Measurements from ENCODE around the gene BOC. TPM values are rescaled to one million over a fixed set of nuclear protein-coding genes. Genes with fewer than 3 reads are reported as not detected.

BOC gene
- total RNA-seq, 1 donor from 2014 or later = 20.2 TPM

- H3K4me1 Mint-ChIP-seq (ENCODE audit: low read depth, unreplicated experiment) = peaks cover 4% of the 10 kb centered on the region
- H3K27ac ChIP-seq (ENCODE audit: low read depth, low read length) = no peak overlapping the region
- H2AFZ ChIP-seq (ENCODE audit: low read depth, low read length) = no peak overlapping the region
- no peaks in the 10 kb centered on the region for H3K79me2 ChIP-seq (ENCODE audit: insufficient read depth, low read length)
- H3K36me3 ChIP-seq (ENCODE audit: insufficient read depth, low read length) = no peaks in the 10 kb centered on the region
- TF ChIP-seq EZH2 (IDR thresholded peaks at IDR 0.05; ENCODE audit: insufficient read depth, low read length) (no peak), CTCF (IDR thresholded peaks at IDR 0.05; ENCODE audit: insufficient read depth, low read depth, low read length) (no peak)
- H3K9ac ChIP-seq (ENCODE audit: low read length) = no peak overlapping the region
- DNase-seq (ENCODE audit: low read depth) = no peak
- no peaks in the 10 kb centered on the region for H3K27me3 ChIP-seq (ENCODE audit: insufficient read depth, low read length)
- H4K20me1 ChIP-seq (ENCODE audit: insufficient read depth, low read length) = no peaks in the 10 kb centered on the region
- no peaks in the 10 kb centered on the region for H3K9me3 Mint-ChIP-seq (ENCODE audit: unreplicated experiment)
- FAIRE-seq = no peak
- H3K36me3 Mint-ChIP-seq (ENCODE audit: low read depth, unreplicated experiment) = peaks cover 16% of the 10 kb centered on the region
- H3K4me3 ChIP-seq (ENCODE audit: insufficient read depth, low read depth, low read length) = no peak overlapping the region
- no peak overlapping the region for H3K27ac Mint-ChIP-seq (ENCODE audit: unreplicated experiment)
- no peaks in the 10 kb centered on the region for H3K4me1 ChIP-seq (ENCODE audit: insufficient read depth, low read length)
- no peaks in the 10 kb centered on the region for H3K9me3 ChIP-seq (ENCODE audit: insufficient read depth, low read depth, low read length)
- H3K4me3 Mint-ChIP-seq (ENCODE audit: unreplicated experiment) = no peak overlapping the region
- H3K27me3 Mint-ChIP-seq (ENCODE audit: low read depth, unreplicated experiment) = peaks cover 3% of the 10 kb centered on the region
- H3K4me2 ChIP-seq (ENCODE audit: low read length) = no peak overlapping the region
Measured at GRCh38 chr3:113266738-113267137, 55.4 kb downstream of the BOC start.

- Mint-ChIP-seq H3K27ac (ENCODE audit: unreplicated experiment) (no peak overlapping the region), H3K27me3 (ENCODE audit: low read depth, unreplicated experiment) (peaks cover 3% of the 10 kb centered on the region), H3K4me1 (ENCODE audit: low read depth, unreplicated experiment) (peaks cover 4% of the 10 kb centered on the region), H3K36me3 (ENCODE audit: low read depth, unreplicated experiment) (peaks cover 16% of the 10 kb centered on the region), H3K4me3 (ENCODE audit: unreplicated experiment) (no peak overlapping the region), H3K9me3 (ENCODE audit: unreplicated experiment) (no peaks in the 10 kb centered on the region)
- no peaks in the 10 kb centered on the region for H3K9me3 ChIP-seq (ENCODE audit: insufficient read depth, low read depth, low read length)
- no peak overlapping the region for H2AFZ ChIP-seq (ENCODE audit: low read depth, low read length)
- no peaks in the 10 kb centered on the region for H3K27me3 ChIP-seq (ENCODE audit: insufficient read depth, low read length)
- peaks cover 2% of the 10 kb centered on the region for H3K36me3 ChIP-seq (ENCODE audit: insufficient read depth, low read length)
- H3K9ac ChIP-seq (ENCODE audit: low read length) = no peak overlapping the region
- FAIRE-seq = no peak
- no peaks in the 10 kb centered on the region for H4K20me1 ChIP-seq (ENCODE audit: insufficient read depth, low read length)
- TF ChIP-seq EZH2 (IDR thresholded peaks at IDR 0.05; ENCODE audit: insufficient read depth, low read length) (no peak), CTCF (IDR thresholded peaks at IDR 0.05; ENCODE audit: insufficient read depth, low read depth, low read length) (no peak)
- no peak overlapping the region for H3K4me2 ChIP-seq (ENCODE audit: low read length)
- H3K27ac ChIP-seq (ENCODE audit: low read depth, low read length) = no peak overlapping the region
- no peaks in the 10 kb centered on the region for H3K79me2 ChIP-seq (ENCODE audit: insufficient read depth, low read length)
- DNase-seq (ENCODE audit: low read depth) = no peak
- H3K4me1 ChIP-seq (ENCODE audit: insufficient read depth, low read length) = no peaks in the 10 kb centered on the region
- H3K4me3 ChIP-seq (ENCODE audit: insufficient read depth, low read depth, low read length) = no peak overlapping the region
Measured at GRCh38 chr3:113268311-113268710, 57.0 kb downstream of the BOC start.

DNA sequence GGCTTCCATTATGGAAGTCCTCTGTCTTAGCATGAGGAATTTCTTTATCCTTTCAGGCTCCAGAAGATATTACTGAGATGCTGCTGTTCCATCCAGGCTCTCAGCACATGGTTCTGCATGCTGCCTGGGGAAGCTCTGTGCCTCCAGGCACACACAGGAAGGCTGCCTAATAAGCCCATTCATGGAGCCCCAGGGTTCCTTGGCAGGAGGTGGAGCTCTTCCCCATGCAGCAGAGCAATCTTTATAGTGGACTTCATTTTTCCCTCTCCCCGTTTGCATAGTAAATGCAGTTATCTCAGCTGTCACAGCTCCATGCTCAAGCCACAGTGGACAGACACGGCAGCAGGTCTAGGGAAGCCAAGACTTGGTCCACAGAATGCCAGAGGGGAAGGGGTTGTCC, 57.6 kb downstream of the BOC start:
- no peak for FAIRE-seq
- H3K4me3 ChIP-seq (ENCODE audit: insufficient read depth, low read depth, low read length) = no peak overlapping the region
- H4K20me1 ChIP-seq (ENCODE audit: insufficient read depth, low read length) = no peaks in the 10 kb centered on the region
- H3K4me1 Mint-ChIP-seq (ENCODE audit: low read depth, unreplicated experiment) = peaks cover 4% of the 10 kb centered on the region
- no peaks in the 10 kb centered on the region for H3K9me3 Mint-ChIP-seq (ENCODE audit: unreplicated experiment)
- H3K27ac Mint-ChIP-seq (ENCODE audit: unreplicated experiment) = no peak overlapping the region
- DNase-seq (ENCODE audit: low read depth) = no peak
- H3K4me1 ChIP-seq (ENCODE audit: insufficient read depth, low read length) = no peaks in the 10 kb centered on the region
- no peaks in the 10 kb centered on the region for H3K9me3 ChIP-seq (ENCODE audit: insufficient read depth, low read depth, low read length)
- H3K4me2 ChIP-seq (ENCODE audit: low read length) = no peak overlapping the region
- TF ChIP-seq CTCF (IDR thresholded peaks at IDR 0.05; ENCODE audit: insufficient read depth, low read depth, low read length) = no peak
- TF ChIP-seq EZH2 (IDR thresholded peaks at IDR 0.05; ENCODE audit: insufficient read depth, low read length) = no peak
- H3K27me3 Mint-ChIP-seq (ENCODE audit: low read depth, unreplicated experiment) = peaks cover 4% of the 10 kb centered on the region
- no peak overlapping the region for H3K4me3 Mint-ChIP-seq (ENCODE audit: unreplicated experiment)
- H2AFZ ChIP-seq (ENCODE audit: low read depth, low read length) = no peak overlapping the region
- no peak overlapping the region for H3K9ac ChIP-seq (ENCODE audit: low read length)
- peaks cover 18% of the 10 kb centered on the region for H3K36me3 Mint-ChIP-seq (ENCODE audit: low read depth, unreplicated experiment)
- H3K27me3 ChIP-seq (ENCODE audit: insufficient read depth, low read length) = no peaks in the 10 kb centered on the region
- no peak overlapping the region for H3K27ac ChIP-seq (ENCODE audit: low read depth, low read length)
- peaks cover 2% of the 10 kb centered on the region for H3K36me3 ChIP-seq (ENCODE audit: insufficient read depth, low read length)
- H3K79me2 ChIP-seq (ENCODE audit: insufficient read depth, low read length) = no peaks in the 10 kb centered on the region
